Sciatic nerve (tissue), 2 donors: ENCODE results near the gene LIN7C. TPM values are rescaled to one million over a fixed set of nuclear protein-coding genes. Genes with fewer than 3 reads are reported as not detected.

Experiments used
- ATAC-seq: fragments of 200-7000 bp; cut with Tn5 transposase; one replicate; pipeline ENCODE4 v1.9.1; 2020; ENCODE audit warnings: mild to moderate bottlenecking, moderate library complexity
- DNase-seq: peaks from one replicate; pipeline ENCODE4 v3.0.0-alpha.2; 2020; ENCODE audit warnings: low spot score
- intact Hi-C: fragments of 100-400 bp; cut with DNase I; formaldehyde crosslinking; loops from one replicate; pipeline ENCODE4 v1.14.2; 2022
- total RNA-seq: library from RNA; stranded (reverse); fragmentation: NEBNext Ultra II Directional; extraction: Animal tissue kit (Norgen Biotek cat#: 25700); gene quantifications from one replicate; pipeline ENCODE4 v1.2.1, GENCODE V29; 2021
- donor health status: DM: no; HTN: no; CAD: no.
- donor health status: DM: no; HTN: no; CAD: no.

Gene LIN7C
- total RNA-seq, 1 donor from 2014 or later, result 40.8 TPM

DNA sequence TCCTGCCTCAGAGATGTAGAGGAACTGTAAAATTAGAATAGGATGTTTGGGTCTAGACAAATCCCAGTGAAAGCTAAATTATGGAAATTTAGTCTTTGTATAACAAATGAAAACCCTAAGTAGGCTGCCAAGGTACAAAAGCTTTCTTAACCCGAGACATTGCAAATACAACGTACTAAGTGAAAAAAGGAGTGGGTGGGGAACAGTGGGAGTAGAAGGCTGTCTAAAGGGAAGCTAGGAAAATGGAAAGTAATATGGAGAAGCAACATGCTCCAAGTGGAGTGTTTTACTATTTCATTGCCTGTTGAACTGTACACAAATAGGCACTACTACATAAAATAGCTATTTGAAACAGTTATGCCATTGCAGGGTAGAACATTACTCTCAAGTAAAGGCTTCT lies 6.8 kb upstream of the LIN7C start:
- intact Hi-C loops, result no loop called here
- ATAC-seq, result no peak
- no peak for DNase-seq

DNA sequence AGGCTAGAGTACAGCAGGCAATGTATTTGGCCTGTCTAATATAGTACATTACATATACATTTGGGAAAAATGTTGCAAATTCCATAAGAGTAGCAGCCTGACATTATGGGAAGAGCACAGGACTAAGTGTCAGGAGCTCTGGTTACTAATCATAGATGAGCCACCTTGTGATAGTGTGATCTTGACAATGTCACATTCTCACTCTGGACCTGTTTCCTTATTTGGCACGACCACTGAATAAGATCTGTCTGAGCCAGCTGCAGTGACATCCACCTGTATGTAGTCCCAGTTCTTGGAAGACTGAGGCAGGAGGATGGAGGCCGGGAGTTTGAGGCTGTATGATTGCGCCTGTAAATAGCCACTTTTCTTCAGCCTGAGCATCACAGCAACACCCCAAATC lies 5.7 kb upstream of the LIN7C start:
- ATAC-seq (no peak), DNase-seq (no peak)
- intact Hi-C loops, result no loop called here

DNA sequence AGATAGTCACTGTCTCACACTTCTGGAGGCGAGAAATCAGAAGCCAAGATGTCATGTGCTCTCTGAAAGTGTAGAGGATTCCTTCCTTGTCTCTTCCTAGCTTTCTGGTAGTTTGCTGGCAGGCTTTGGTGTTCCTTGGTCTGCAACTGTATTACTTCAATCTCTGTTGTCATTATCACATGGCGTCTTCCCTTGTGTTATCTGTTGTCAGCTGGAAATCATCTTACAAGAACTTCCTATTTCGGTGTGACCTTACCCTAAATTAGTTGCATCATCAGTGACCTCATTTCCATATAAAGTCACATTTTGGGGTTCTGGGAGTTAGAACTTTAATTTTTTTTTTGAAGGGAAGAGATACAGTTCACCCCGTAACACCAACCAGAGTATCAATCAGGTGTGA lies 3.3 kb upstream of the LIN7C start:
- DNase-seq, result no peak
- intact Hi-C loops, result no loop called here
- no peak for ATAC-seq

DNA sequence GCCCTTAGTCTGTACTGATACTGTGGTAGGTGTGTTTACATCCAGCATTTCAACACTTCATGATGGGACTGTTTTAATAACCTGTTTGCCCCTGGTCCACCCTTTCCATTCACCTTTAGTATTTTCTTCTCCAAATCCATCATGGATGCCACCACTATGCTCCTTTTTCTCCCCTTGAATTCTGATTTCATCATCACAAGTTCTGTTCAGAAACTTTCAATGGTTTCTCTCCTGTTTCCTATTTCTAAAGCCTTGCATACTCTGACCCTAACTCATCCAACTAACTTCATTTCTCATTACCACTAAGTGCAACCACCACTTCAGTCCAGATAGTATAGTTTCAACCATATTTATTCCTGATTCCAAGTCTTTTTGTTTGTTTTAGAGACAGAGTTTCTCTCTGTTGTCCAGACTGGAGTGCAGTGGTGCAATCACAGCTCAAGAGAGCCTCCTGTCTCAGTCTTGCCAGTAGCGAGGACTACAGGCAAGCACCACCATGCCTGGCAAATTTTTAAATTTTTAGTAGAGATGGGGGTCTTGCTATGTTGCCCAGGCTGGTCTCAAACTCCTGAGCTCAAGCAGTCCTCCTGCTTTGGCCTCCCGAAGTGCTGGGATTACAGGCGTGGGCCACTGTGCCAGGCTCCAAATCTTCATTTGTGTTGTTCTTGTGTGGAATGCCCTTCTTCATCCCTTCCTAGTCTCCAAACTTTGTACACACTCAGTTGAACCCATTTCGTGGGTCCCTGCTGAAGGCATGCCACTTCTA lies 1.2 kb upstream of the LIN7C start:
- DNase-seq (no peak), ATAC-seq (no peak)
- intact Hi-C loops, result no loop called here

DNA sequence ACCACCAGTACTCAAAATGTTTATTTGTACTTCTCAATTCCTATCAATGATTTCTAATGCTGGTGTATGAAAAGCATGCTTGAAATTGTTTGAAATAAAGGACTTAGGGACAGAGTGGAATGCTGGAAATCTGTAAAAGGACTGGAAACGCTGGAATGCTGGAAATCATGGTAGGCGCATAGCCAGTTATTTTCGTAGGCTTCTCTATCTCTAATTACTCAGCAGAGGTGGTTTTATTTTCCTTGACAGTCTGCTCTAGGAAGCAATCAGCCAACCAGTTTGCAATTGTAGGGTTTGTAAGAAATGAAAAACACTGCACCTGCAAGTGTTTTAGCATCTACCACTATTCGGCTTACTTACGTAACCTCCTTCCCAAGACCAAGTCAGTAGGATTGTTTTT lies 788 bp downstream of the LIN7C start:
- no peak for ATAC-seq
- no peak for DNase-seq
- intact Hi-C loops, result no loop called here

DNA sequence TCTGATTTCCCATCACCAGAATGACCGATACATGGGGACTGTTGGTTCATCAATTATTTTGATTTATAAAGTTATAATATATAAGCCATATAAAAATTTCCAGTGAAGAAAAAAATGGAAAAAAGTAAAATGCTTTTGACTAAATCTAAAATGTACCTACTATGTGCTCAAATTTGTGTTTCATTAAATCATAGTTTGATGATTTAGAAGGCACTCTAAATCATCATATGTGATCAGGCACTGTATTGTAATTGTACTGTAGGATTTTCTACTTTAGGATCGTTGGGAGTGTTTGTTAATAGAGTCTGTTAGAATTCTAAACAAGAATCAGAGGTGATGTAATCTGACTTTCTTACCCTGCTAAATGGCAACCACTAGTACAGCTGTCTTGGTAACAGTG lies 2.4 kb downstream of the LIN7C start:
- intact Hi-C loops, result no loop called here
- no peak for ATAC-seq
- DNase-seq, result no peak

DNA sequence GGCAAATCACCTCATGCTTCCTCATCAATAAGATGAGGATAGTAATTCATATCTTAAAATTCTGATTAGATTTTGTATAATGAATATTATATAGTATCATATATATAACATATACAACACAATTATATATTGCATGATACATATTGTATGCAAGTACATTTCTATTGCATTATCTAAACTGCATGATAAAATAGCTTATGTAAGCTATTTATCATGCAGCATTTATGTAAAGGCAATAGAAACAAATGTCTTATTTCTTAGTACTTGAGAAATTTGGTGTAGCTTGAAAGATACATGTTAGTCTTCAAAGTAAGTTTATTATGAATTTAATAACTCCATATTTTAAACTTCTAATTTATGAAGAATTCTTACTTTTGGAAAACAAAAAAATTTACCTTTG lies 5.5 kb downstream of the LIN7C start:
- DNase-seq (no peak), ATAC-seq (no peak)
- intact Hi-C loops, result no loop called here

DNA sequence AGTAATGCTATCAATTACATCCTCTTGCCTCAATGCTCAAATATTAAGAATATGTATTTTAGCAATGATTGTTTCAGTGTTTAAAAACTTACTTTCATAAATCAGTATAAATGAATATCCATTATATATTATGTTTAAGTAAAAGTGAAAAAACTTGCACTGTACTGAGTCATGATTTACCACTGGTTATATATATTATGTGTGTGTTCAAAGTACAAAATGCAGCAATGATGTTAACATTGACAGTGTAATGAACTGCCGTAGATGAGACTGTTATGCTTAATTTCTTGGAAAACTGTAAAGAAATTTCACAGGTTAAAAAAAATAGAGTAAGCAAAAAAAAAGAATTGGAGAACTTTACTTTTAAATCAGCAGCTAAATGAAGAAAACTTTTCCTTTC lies 8.7 kb downstream of the LIN7C start:
- intact Hi-C loops, result no loop called here
- ATAC-seq (no peak), DNase-seq (no peak)

DNA sequence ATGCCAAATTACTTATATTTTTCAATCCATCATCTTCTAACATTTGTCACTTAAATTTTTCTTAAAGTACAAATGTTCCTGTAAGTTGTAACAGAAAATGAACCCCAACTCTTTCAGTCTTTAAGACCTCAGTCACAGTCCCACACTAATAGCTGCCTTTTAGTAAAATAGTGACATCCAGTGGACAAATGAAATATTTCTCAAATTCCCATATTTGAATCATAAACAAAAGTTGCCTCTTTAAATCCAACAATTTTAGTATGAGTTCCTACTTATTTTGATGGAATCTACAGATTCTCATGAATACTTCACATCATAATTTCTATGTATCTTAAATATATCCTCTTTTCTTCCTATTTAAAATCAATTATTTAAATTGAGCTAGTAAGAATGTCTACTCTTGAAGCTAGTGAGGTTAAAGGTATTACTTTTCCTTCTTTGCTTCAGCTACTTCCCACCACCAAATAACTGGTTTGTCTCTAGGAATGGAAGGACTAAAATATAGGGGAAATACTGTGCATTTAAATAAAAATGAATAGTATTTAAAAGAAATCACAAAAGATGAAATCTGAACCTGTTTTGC lies 9.2 kb downstream of the LIN7C start:
- intact Hi-C loops, result no loop called here
- peak; percentile 68 for ATAC-seq

DNA sequence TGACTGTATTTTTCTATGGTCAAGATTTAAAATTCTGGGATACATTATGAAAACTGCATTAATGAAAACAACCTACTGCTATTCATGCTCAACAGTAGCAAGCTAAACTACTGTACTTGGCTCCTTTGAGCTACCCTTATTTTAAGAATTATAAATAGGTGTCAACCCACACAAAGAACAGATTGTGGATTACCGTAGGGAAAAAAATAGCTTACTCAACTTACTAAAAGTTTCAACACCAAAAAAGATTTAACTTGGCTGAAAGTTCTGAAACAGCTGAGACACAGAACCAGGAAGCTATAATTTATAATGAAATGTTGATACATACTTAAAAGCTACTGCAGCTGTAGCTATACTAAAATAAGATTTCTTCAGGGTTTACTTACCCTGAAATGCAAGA lies 10.1 kb downstream of the LIN7C start:
- intact Hi-C loops, result no loop called here
- peak; percentile 34 for ATAC-seq

More for the DNA sequence above, 9.2 kb downstream of the LIN7C start:
- no peak for DNase-seq

DNA sequence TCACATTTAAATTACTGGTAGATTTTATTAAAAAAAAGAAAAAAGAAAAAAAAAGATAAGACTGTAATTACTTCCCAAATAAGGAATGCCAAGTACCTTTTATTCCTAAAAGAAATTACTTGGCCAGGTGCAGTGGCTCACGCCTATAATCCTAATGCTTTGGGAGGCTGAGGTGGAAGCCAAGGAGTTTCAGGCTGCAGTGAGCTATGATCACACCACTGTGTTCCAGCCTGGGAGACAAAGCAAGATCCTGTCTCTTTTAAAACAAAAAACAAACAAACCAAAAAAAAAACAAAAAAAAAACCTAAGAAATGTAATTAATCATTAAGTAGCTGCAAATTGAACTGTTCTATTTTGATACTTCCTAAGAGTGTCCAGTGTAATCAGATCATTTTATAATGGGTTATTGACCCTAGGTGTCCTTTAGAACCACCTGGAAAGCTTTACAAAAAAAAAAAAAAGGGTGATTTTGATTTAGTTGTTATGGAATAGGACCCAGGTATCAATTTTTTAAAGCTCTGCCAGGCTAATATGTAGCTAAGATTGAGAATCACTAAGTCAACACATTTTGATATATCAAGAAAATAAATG lies 10.8 kb downstream of the LIN7C start:
- DNase-seq, result no peak
- no peak for ATAC-seq
- intact Hi-C loops, result no loop called here

More for the DNA sequence above, 10.1 kb downstream of the LIN7C start:
- no peak for DNase-seq

DNA sequence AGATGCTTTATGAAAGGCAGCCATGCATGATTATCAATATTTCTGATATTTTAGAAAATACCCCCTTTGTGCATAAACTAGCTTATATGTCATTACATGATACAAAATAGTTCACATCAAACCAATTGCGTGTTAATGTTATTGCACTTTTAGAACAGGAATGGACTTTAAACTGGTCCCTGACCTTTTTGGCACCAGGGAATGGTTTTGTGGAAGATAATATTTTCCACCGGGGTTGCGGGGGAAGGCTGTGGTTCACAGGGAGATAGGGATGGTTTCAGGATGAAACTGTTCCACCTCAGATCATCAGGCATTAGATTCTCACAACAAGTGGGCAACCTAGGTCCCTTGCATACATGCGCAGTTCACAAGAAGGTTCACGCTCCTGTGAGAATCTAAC lies 17.5 kb downstream of the LIN7C start:
- intact Hi-C loops, result loop anchor here (5.0 kb wide), 1 partner anchor 302 kb away; no protein-coding TSS in a partner anchor

DNA sequence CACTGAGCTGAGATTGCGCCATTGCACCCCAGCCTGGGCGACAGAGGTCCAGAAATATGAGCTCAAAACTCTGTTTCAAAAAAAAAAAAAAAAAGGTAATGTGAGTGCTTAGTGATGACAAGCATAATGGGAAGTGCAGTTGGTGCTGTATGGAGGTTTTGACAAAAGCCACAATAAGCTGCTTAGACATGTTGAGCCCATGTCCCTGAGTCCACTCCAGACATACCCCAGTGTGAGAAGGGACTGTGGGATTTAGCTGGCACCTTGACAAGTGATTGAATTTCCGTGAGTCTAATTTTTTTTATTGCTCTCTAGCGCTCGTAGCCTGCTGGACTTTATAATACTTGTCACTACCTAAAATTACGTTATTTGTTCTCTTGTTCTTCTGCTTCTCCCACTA lies 18.9 kb downstream of the LIN7C start:
- intact Hi-C loops, result loop anchor here (5.0 kb wide), 1 partner anchor 300 kb away; no protein-coding TSS in a partner anchor
- DNase-seq (no peak), ATAC-seq (no peak)

More for the DNA sequence above, 17.5 kb downstream of the LIN7C start:
- DNase-seq (no peak), ATAC-seq (no peak)

DNA sequence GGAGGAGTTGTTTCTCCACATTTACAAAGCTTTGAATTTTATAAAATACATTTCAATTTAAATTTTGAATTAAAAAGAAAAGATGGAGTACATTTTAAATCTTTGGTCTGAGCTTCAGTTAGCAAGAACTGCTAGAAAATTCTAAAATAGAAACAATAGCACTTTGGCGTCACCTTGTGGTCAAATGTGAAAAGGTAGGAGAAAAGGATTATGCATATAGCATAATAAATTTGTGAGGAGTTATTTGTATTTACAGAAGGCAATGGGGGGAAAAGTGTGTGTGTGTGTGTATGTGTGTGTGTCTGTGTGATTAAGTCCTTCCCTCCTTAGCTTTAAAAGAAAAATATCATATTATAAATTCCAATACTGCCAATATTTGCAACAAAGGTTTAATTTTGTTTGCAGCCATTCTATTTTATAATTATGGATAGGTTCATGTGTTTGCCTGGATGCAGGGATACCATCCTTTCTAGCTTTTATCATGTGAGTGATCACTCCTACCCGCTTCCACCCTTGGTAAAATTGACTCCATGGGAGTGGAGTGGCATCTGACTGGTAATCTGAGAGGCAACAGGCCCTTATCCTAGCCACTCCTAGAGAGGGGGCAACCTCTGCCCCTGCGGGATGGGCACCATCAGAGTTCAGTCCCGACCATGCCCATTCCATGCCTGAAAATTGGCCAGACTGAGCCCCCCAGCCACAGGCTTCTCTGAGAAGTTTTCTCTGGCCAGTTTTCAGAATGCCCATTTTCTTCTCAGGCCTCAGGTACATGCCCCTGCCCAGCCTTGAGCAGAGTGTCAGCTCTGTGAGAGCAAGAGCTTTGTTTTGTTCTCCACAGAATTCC lies 20.4 kb downstream of the LIN7C start:
- peak; percentile 65 for ATAC-seq
- DNase-seq, result no peak
- intact Hi-C loops, result loop anchor here (5.0 kb wide), 1 partner anchor 299 kb away; no protein-coding TSS in a partner anchor

DNA sequence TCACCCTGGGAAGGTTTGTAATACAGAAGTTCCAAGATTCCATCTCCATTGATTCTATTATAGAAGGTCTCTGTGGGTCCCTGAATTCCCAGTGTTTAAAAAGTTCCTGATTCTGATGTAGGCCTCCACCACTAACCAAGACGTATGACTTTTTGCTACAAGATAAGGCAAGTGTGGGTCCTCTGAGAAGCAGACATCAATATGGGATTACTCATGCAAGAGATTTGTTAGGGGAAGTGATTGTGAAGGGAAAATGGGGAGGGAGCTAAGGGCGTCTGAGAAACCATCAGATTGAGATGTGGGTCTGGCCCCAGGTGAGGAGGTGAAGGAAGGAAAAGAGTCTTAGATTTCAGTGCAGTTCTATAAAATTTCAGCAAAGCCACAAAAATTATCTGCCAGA lies 23.8 kb downstream of the LIN7C start:
- ATAC-seq (no peak), DNase-seq (no peak)
- intact Hi-C loops, result no loop called here

DNA sequence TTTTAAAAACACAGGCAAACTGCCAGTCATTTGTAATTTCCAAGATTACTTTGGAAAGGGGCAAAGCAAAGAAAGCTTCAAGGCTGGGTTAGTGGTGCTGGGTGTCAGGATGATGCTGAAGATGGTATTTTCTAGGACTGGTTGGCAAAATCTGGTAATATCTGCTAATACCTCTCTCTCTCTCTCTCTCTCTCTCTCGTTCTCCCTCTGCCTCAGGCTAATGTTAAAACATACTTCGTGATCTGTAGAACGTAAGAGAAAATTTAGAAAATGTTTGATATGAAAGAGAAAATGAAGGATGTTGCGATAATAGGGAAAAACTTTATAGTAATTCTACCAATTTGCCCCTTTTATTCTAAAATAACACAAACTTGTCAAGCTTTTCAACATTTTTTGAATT lies 24.6 kb downstream of the LIN7C start:
- DNase-seq, result no peak
- no peak for ATAC-seq
- intact Hi-C loops, result no loop called here

DNA sequence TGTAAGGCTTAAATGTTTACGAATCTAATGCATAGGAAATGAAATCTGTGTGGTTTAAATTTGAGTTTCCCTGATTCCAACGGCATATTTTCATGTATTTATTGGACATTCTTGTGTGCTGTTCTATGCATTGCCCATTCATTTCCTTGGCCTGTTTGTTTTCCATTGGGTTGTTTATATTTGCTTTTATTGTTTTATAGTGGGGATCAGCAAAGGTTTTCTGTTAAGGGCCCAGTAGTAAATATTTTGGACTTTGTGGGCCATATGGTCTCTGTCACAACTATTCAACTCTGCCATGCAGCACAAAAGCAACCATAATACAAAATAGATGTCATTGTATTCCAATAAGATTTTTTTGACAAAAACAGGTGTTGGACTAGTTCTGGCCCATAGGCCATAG lies 28.7 kb downstream of the LIN7C start:
- ATAC-seq (no peak), DNase-seq (no peak)
- intact Hi-C loops, result no loop called here

DNA sequence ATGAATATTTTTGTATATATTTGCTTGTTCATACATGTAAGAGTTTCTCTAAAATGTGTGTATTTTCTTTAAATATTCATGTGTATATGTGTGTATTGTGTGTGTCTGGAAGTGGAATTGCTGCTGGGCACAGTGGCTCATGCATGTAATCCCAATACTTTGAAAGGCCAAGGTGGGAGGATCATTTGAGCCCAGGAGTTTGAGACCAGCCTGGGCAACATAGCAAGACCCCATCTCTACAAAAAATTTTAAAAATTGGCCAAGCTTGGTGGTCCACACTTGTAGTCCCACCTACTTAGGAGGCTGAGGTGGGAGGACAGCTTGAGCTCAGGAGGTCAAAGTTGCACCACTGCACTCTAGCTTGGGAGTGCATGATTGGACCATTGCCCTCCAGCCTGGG lies 29.3 kb downstream of the LIN7C start:
- ATAC-seq (no peak), DNase-seq (no peak)
- intact Hi-C loops, result no loop called here

DNA sequence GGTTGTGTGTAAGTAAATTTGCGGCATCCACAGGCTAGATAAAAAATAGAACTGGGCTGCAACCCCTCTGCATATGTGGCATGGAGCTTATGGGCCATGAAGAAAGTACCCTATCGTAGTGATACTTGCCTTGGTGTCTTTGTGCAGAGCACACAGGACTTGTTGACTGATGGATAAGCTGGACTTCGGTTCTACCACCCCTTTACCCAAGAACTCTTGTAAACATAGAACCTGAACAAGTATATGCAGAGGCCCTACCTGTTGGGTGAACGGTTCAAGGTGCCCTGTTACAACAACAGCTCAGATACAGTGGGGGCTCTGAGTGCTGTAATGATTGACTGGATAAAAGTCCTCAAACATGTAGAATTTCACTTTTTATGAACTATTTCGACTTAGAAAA lies 30.9 kb downstream of the LIN7C start:
- ATAC-seq, result no peak
- no peak for DNase-seq
- intact Hi-C loops, result no loop called here

DNA sequence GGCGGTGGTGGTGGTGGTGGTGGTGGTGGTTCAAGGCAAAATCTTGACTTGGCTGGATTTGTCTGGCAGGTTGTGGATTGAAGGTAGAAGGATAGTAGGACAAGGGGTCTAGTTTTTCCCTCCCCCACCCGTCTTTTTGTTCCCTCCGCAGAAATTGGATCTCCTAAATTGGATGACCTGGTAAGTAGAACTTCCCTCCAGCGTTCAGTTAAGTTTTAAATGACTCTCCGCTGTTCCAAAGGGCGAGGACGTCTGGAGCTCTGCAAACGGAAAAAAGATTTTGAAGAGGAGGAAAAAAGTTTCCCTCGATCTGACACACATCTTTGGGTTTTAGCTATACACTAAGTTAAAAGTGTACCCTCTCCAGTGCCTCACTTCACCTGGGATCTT lies 33.6 kb downstream of the LIN7C start:
- DNase-seq (no peak), ATAC-seq (peak; percentile 51)
- intact Hi-C loops, result no loop called here
